IPS-20b (cell line): Measurements from ENCODE around the gene FAM89A.
"Not testable (repeated sequence)": the region's sequence is repeated elsewhere in the genome, so short reads cannot be mapped to it uniquely, and the experiment has no call there.

Source experiments
- H3K27ac ChIP-seq: one replicate; pipeline ENCODE4 v1.5.1; 2013; ENCODE audit warnings: low read length
- H3K27me3 ChIP-seq: 2 replicates; pipeline ENCODE4 v1.6.1; 2013; ENCODE audit warnings: mild to moderate bottlenecking, low read length, inconsistent platforms; ENCODE audit not compliant: insufficient read depth
- H3K36me3 ChIP-seq: 2 replicates; pipeline ENCODE4 v1.6.1; 2013; ENCODE audit warnings: low read depth, mild to moderate bottlenecking, inconsistent platforms, low read length, moderate library complexity; ENCODE audit not compliant: insufficient read depth
- H3K4me1 ChIP-seq: 2 replicates; pipeline ENCODE4 v1.6.1; 2013; ENCODE audit warnings: mild to moderate bottlenecking, control low read depth, inconsistent platforms, low read length, moderate library complexity; ENCODE audit not compliant: insufficient read depth
- H3K4me3 ChIP-seq: 2 replicates; pipeline ENCODE4 v1.5.1; 2013; ENCODE audit warnings: mild to moderate bottlenecking, low read length, inconsistent platforms
- H3K9ac ChIP-seq: 2 replicates; pipeline ENCODE4 v1.6.1; 2013; ENCODE audit warnings: low read depth, mild to moderate bottlenecking, inconsistent platforms, low read length, moderate library complexity
- H3K9me3 ChIP-seq: 2 replicates; pipeline ENCODE4 v1.6.1; 2013; ENCODE audit warnings: mild to moderate bottlenecking, low read depth, low read length, inconsistent platforms; ENCODE audit not compliant: insufficient read depth

Gene FAM89A

GRCh38 chr1:231044588-231044987 lies 4.5 kb upstream of the FAM89A start:
- Histone ChIP-seq H3K9me3 (no peaks in the 10 kb centered on the region), H3K27me3 (peaks cover 96% of the 10 kb centered on the region), H3K9ac (no peak overlapping the region), H3K27ac (no peak overlapping the region), H3K4me3 (no peak overlapping the region), H3K36me3 (no peaks in the 10 kb centered on the region), H3K4me1 (no peaks in the 10 kb centered on the region)

GRCh38 chr1:231041719-231042261 lies 1.7 kb upstream of the FAM89A start:
- peaks cover 98% of the 10 kb centered on the region for H3K27me3 ChIP-seq

GRCh38 chr1:231040800-231041718 lies 1.0 kb upstream of the FAM89A start:
- H3K36me3 ChIP-seq, result no peaks in the 10 kb centered on the region
- no peak overlapping the region for H3K9ac ChIP-seq
- H3K4me1 ChIP-seq, result no peaks in the 10 kb centered on the region
- H3K27me3 ChIP-seq, result peaks cover 98% of the 10 kb centered on the region
- H3K4me3 ChIP-seq, result peak overlapping the region; percentile 59; the same call in 1 of the 2 replicates
- no peak overlapping the region for H3K27ac ChIP-seq
- no peaks in the 10 kb centered on the region for H3K9me3 ChIP-seq

More at GRCh38 chr1:231041719-231042261, 1.7 kb upstream of the FAM89A start:
- H3K9ac ChIP-seq, result no peak overlapping the region
- H3K4me1 ChIP-seq, result no peaks in the 10 kb centered on the region
- H3K9me3 ChIP-seq, result no peaks in the 10 kb centered on the region
- H3K36me3 ChIP-seq, result no peaks in the 10 kb centered on the region
- no peak overlapping the region for H3K4me3 ChIP-seq
- H3K27ac ChIP-seq, result no peak overlapping the region

- no peaks in the 10 kb centered on the region for H3K4me1 ChIP-seq
- peaks cover 97% of the 10 kb centered on the region for H3K27me3 ChIP-seq
- no peak overlapping the region for H3K9ac ChIP-seq
- no peaks in the 10 kb centered on the region for H3K9me3 ChIP-seq
- H3K4me3 ChIP-seq, result peak overlapping the region; percentile 63
- H3K36me3 ChIP-seq, result no peaks in the 10 kb centered on the region
- H3K27ac ChIP-seq, result no peak overlapping the region
These were observed 664 bp downstream of the FAM89A start for GRCh38 chr1:231039161-231040018.

GRCh38 chr1:231037585-231038517 lies 2.2 kb downstream of the FAM89A start:
- peak overlapping the region; percentile 63; the same call in 1 of the 2 replicates for H3K4me3 ChIP-seq
- H3K27ac ChIP-seq, result no peak overlapping the region
- no peaks in the 10 kb centered on the region for H3K4me1 ChIP-seq
- no peaks in the 10 kb centered on the region for H3K9me3 ChIP-seq
- H3K36me3 ChIP-seq, result no peaks in the 10 kb centered on the region
- H3K9ac ChIP-seq, result no peak overlapping the region
- peaks cover 97% of the 10 kb centered on the region for H3K27me3 ChIP-seq

- Histone ChIP-seq H3K27ac (no peak overlapping the region), H3K9me3 (no peaks in the 10 kb centered on the region), H3K9ac (no peak overlapping the region), H3K36me3 (no peaks in the 10 kb centered on the region), H3K27me3 (peaks cover 85% of the 10 kb centered on the region), H3K4me1 (no peaks in the 10 kb centered on the region), H3K4me3 (no peak overlapping the region)
These were observed 3.6 kb downstream of the FAM89A start for GRCh38 chr1:231036416-231036815.

- no peaks in the 10 kb centered on the region for H3K9me3 ChIP-seq
- H3K4me3 ChIP-seq, result no peak overlapping the region
- H3K27ac ChIP-seq, result no peak overlapping the region
These were observed 4.3 kb downstream of the FAM89A start for GRCh38 chr1:231035799-231036198.

GRCh38 chr1:231032963-231033362 lies 7.1 kb downstream of the FAM89A start:
- Histone ChIP-seq H3K9me3 (no peaks in the 10 kb centered on the region), H3K27ac (no peak overlapping the region), H3K4me3 (no peak overlapping the region), H3K27me3 (peaks cover 60% of the 10 kb centered on the region), H3K4me1 (no peaks in the 10 kb centered on the region), H3K9ac (no peak overlapping the region), H3K36me3 (no peaks in the 10 kb centered on the region)

More at GRCh38 chr1:231035799-231036198, 4.3 kb downstream of the FAM89A start:
- no peaks in the 10 kb centered on the region for H3K4me1 ChIP-seq
- H3K36me3 ChIP-seq, result no peaks in the 10 kb centered on the region
- peaks cover 79% of the 10 kb centered on the region for H3K27me3 ChIP-seq
- no peak overlapping the region for H3K9ac ChIP-seq

- H3K9me3 ChIP-seq, result no peaks in the 10 kb centered on the region
- no peak overlapping the region for H3K27ac ChIP-seq
- H3K9ac ChIP-seq, result no peak overlapping the region
- H3K36me3 ChIP-seq, result no peaks in the 10 kb centered on the region
- peaks cover 40% of the 10 kb centered on the region for H3K27me3 ChIP-seq
- no peak overlapping the region for H3K4me3 ChIP-seq
- no peaks in the 10 kb centered on the region for H3K4me1 ChIP-seq
These were observed 10.2 kb downstream of the FAM89A start for GRCh38 chr1:231029841-231030240.

- H3K4me1 ChIP-seq, H3K27ac ChIP-seq, H3K4me3 ChIP-seq, H3K36me3 ChIP-seq, H3K9ac ChIP-seq, H3K9me3 ChIP-seq: not testable (repeated sequence)
- peaks cover 35% of the 10 kb centered on the region for H3K27me3 ChIP-seq
These were observed 10.8 kb downstream of the FAM89A start for GRCh38 chr1:231029247-231029646.

GRCh38 chr1:231028682-231029081 lies 11.4 kb downstream of the FAM89A start:
- H3K9ac ChIP-seq, result no peak overlapping the region
- H3K27me3 ChIP-seq, result peaks cover 29% of the 10 kb centered on the region
- H3K27ac ChIP-seq, result no peak overlapping the region
- H3K36me3 ChIP-seq, result no peaks in the 10 kb centered on the region
- H3K4me3 ChIP-seq, result no peak overlapping the region
- H3K9me3 ChIP-seq, result no peaks in the 10 kb centered on the region
- no peaks in the 10 kb centered on the region for H3K4me1 ChIP-seq
